Activated CD4-positive, alpha-beta T cell treated with anti-CD3 and anti-CD28 coated beads for 24 hours (primary cell): ENCODE data around the gene ACO1.

Source experiments
- DNase-seq, 2 donors: peaks; one replicate each; pipeline ENCODE4 v3.0.0-alpha.2; 2020; ENCODE audit warnings: low read depth in 2 of 2

ACO1 gene

GRCh38 chr9:32382565-32383320 lies 1.7 kb upstream of the ACO1 start:
- DNase-seq: no peak

DNA sequence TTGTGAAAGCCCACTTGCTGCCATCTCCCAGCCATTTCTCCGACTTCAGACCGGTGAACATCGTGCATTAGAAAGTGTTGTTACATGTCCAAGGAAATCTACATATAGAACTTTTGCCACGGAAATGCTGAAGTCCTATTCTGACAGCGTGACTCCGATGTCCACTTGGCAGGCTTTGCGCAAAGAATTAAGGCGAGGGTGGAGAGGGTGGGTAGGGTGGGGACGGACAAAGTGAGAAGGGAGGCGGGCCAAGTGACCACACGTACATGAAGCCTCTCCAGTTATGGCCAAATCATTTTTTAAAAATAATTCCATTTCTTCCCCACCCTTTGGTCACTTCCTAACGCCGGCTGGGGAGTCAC lies 460 bp upstream of the ACO1 start:
- DNase-seq: no peak

DNA sequence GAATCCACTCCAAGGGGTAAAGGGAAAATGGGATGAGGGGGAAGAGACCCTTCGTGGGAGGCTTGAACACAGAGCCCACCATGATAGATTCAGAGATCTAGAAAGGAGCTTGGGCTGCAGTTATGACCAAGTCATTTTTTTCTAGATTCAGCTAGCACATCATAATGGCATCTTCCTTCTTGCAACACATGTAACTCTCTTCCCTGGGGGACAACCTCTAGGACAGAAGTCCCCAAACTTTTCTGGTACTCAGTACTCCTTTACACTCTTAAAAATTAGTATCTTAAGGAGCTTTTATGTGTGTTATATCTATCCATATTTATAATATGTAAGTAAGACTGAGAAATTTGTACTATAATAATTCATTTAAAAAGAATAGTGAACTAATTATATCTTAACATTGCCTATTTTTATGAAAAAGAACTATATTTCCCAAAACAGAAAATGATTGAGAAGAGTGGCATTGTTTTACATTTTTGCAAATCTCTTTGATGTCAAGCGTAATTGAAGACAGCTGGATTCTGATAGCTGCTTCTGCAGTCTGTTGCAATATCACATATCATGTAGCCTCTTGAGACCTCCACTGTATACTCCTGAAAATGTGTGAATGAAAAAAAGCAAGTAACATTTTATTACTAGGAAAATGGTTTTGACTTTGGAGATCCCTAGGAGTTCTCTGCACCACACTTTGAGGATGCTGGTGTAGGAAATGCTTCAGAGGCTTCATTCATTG lies 875 bp downstream of the ACO1 start:
- no peak for DNase-seq

- no peak for DNase-seq
These were observed 1.4 kb downstream of the ACO1 start for GRCh38 chr9:32385885-32386283.

- DNase-seq: no peak
These were observed 2.8 kb downstream of the ACO1 start for GRCh38 chr9:32387256-32387655.

DNA sequence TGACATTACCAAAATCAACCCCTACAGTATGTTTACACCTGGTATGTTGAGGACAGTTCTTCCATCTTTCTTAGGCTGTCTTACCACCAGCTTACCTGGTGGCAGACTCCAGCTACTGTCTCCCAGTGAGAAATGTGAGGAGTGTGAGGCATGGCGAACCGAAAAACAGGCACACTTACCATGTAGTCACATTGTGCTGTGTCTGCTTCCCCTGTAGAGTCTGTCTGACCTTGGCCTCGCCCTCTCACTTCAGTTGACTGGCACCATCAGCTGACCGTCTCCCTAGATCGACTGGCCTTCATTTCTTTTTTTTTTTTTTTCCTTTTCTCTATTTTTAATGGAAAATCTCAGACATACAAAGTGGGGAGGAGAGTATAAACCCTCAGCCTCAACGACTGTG lies 4.9 kb downstream of the ACO1 start:
- no peak for DNase-seq

DNA sequence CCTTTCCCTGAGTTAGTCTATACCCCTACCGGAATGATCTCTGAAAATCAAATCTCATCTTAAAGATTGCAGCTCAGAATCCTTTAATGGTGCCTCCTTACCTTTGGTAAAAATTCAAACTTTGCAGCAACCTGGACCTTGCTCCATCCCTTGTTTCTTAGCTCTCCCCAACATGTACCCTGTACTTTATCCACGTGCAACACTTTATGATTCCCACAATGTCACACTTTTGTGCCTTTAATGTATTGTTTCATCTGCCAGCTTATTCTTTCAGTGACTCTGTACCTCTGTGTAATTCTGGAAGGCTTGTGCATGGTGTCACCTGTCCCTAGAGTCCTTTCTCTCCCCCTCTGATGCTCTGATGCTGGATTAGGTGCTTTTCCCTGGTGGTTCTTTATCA lies 9.5 kb downstream of the ACO1 start:
- DNase-seq: no peak

DNA sequence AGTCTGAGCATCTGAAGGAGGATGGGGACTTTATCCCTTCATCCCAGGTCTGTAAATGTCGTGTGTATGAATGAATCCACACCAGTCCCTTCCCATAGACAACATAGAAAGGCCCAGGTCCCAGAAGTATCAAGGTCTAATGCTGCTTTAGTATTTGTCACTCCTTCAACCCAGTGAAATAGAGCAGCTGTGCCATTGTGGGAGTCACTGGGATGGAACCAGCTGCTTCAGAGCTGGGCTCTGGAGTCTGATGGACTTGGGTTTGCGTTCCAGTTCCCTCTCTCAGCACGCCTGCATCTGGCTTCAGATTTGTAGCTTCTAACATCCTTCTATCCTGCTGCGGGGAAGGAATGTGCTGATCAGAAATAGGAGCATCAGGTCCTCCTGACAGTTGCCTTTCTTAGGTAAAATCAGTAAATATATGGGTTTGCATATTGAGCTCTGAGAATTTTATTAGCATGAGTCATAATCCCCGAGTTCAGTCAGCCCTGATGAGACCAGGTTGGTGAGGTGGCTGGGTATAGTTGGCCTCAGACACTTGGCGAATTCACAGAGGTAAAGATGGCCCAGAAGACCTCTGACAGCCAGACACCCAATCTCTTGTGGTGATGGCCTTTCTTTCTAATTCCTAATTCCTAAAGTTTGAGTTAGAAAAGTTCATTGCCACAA lies 10.1 kb downstream of the ACO1 start:
- no peak for DNase-seq

- DNase-seq: no peak
These were observed 11.2 kb downstream of the ACO1 start for GRCh38 chr9:32395510-32396216.

- DNase-seq: no peak
These were observed 13.8 kb downstream of the ACO1 start for GRCh38 chr9:32398207-32398606.

GRCh38 chr9:32399110-32399815 lies 14.8 kb downstream of the ACO1 start:
- DNase-seq: no peak

DNA sequence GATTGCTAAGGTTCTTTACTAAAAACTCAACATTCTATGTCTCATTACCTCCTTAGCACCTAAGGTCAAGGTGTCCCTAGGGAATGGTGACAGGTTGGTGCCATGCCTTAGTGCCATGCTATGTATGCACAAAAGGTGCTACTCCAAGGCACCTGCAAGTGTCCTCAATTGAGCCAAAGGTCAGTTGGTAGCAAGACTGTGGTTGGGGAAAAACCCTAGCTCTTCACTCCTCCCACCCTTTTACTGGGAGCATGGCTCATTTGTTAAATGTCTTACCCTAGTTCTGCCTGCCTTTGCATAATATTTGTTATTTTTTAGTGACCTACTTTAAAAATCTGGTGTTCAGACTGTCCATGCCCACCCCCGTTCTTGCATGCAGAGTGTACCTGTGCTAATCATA lies 17.0 kb downstream of the ACO1 start:
- no peak for DNase-seq

DNA sequence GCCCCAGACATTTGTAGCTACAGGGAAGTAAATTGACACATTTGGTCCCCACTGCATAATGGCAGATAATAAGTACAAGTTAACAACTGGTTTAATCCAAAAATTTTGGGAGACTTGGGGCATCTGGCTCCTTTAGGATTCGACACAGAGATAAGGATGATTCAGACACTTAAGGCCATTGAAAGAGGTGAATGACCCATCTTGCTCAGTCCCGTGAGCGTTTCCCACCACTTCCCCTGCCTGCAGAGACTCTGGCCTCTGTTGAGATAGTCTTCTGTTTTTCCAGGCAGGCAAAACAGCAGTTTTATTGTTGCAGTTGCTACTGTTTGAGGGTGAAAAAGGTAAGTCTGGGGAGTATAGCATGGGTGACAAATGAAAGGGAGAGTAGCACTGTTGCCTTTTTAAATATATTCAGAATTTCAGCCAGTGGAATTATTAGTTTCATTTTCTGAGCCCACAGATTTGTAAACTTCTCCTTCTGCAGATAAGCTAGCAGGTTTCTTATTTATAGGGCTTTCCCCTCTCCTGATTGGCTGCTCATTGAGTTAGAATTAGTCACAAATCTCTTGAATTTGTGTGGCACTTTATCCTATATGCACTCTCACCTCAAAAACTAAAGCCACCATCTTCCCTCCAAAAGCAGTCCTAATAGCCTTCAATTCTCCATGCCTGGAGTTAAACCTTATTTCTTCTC lies 19.3 kb downstream of the ACO1 start:
- DNase-seq: no peak

DNA sequence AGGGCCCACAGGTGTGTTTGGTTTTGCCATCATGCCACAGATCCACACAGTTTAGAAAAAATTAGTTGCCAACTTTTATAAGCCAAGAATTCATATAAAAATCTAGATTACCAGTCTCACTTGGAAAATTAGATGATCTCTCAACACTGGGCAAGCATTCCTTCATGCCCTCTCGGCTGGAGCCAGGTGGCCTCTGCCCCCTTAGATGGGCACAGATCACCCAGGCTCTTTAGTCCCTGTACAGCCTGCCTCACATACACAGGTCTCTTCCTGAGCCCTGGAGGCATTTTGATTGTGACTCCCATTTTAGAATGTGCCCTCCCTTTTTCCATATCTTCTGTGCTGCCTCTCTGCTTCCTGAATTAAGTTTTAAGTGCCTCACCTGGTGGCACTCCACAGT lies 20.0 kb downstream of the ACO1 start:
- DNase-seq: no peak

GRCh38 chr9:32404856-32405255 lies 20.4 kb downstream of the ACO1 start:
- DNase-seq: no peak

DNA sequence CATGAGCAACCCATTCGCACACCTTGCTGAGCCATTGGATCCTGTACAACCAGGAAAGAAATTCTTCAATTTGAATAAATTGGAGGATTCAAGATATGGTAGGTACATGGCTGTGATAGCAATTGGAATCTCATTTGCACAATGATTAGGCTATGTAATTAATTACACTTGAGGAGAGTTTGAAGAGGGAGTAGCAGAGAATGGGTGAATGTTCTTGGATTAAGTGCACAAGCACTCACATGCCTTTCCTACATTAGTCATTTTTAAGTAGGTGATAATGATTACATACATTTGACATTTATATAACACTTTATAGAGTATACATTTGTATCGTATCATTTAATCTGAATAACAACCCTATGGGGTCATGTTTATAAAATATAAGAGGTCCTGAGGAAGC lies 21.1 kb downstream of the ACO1 start:
- DNase-seq: no peak

DNA sequence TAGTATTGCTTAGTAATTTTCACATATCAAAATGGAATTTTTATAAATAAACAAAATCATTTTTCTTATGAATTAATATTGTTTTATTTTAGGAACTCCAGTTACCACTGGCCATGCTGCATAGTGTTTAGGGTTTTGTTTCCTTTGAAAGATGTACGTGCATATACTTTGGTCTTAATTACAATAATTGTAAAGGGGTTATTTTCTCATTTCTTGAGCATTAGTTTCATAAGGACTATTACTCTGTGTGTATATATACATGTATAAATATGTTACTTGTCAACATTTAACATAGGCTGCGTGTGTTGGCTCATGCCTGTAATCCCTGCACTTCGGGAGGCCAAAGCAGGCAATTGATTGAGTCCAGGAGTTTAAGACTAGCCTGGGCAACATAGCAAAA lies 21.6 kb downstream of the ACO1 start:
- DNase-seq: no peak

DNA sequence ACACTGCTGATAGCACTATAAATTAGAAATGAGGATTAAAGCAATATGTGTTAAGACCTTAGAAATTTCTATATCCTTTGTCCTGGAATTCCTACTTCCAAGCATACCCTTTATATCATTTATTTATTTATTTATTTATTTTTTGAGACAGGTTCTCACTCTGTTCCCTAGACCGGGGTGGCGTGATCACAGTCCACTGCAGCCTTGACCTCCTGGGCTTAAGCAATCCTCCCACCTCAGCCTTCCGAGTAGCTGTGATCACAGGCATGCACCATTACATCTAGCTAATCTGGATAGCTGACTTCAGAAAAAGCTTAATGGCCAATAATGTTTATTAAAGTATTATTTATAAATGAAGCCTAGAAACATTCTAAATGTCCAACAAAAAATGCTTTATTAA lies 27.3 kb downstream of the ACO1 start:
- no peak for DNase-seq

DNA sequence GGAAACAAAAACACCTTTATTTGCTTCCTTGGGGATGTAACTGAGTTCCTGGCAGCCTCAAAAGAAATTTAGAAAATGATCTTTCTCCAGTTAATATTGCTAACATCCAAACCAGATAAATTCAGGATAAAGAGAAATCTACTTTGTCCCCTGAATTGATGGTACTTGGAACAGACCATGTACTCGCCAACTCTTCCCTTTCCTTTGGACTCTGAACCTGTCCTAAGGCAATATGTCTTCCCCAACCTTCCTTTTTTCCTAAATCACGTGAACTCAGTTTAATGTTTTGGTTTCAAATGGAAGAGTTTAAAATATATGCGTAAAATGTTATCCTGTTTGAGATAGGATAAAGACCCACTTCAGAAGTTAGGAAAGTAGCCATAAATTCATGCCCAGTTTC lies 28.0 kb downstream of the ACO1 start:
- DNase-seq: no peak

- no peak for DNase-seq
These were observed 29.0 kb downstream of the ACO1 start for GRCh38 chr9:32413424-32413823.

DNA sequence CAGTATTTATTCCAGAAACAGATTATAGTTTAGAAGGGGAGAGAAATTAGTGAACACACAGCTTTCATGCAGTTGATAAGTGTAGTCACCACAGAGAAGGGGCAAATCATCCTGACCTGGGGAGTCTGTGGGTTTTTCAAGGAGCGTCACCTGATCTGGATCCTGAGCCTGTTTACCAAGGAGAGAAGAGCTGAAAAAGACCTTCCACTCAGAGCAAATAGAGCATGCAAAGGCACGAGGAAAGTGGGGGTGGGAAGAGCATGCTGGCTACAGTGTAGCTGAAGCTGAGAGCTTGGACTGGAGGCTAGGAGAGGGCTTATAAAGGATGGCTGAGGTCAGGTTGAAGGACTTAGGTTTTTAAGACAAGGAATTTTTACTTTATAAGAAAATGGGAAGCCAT lies 30.4 kb downstream of the ACO1 start:
- DNase-seq: no peak
